HepG2 (cell line): ENCODE results near the gene BCAR3. TPM values are rescaled to one million over a fixed set of nuclear protein-coding genes. Genes with fewer than 3 reads are reported as not detected.
A peak's percentile ranks its signal among the peaks of the same experiment; 100 is the strongest.

Experiments used
- ARHGAP35 ChIP-seq: sonication (generic); formaldehyde crosslinking; IDR thresholded peaks from 2 replicates; pipeline ENCODE4 v1.9.0; 2022; ENCODE audit warnings: mild to moderate bottlenecking, inconsistent platforms, moderate library complexity, missing genetic modification reagents, borderline replicate concordance
- ATF1 ChIP-seq: IDR thresholded peaks from 2 replicates; pipeline ENCODE4 v1.6.1; 2016; ENCODE audit warnings: mild to moderate bottlenecking, control low read depth
- FOSL1 ChIP-seq: sonication (generic); formaldehyde crosslinking; IDR thresholded peaks from 2 replicates; pipeline ENCODE4 v1.9.0; 2021; ENCODE audit warnings: missing genetic modification reagents, borderline replicate concordance
- HES4 ChIP-seq: sonication (generic); formaldehyde crosslinking; IDR thresholded peaks from 2 replicates; pipeline ENCODE4 v1.9.0; 2021; ENCODE audit warnings: mild to moderate bottlenecking, missing genetic modification reagents, borderline replicate concordance
- ISX ChIP-seq: sonication (generic); formaldehyde crosslinking; conservative IDR thresholded peaks from 2 replicates; pipeline ENCODE4 v1.5.0; 2020; ENCODE audit warnings: missing genetic modification reagents
- MED13 ChIP-seq: sonication (generic); formaldehyde crosslinking; IDR thresholded peaks from 2 replicates; pipeline ENCODE4 v1.5.0; 2020; ENCODE audit warnings: missing genetic modification reagents
- NFE2 ChIP-seq: sonication (generic); formaldehyde crosslinking; IDR thresholded peaks from 2 replicates; pipeline ENCODE4 v1.4.0; 2020; ENCODE audit warnings: missing genetic modification reagents
- NR1H2 ChIP-seq: sonication (generic); formaldehyde crosslinking; IDR thresholded peaks from 2 replicates; pipeline ENCODE4 v1.8.1; 2022; ENCODE audit warnings: low read depth, missing genetic modification reagents, borderline replicate concordance
- SAP130 ChIP-seq: IDR thresholded peaks from 2 replicates; pipeline ENCODE4 v1.6.1; 2016; ENCODE audit warnings: low read depth
- SIX4 ChIP-seq: sonication (generic); formaldehyde crosslinking; IDR thresholded peaks from 2 replicates; pipeline ENCODE4 v1.4.0; 2020; ENCODE audit warnings: missing genetic modification reagents
- SMAD9 ChIP-seq: sonication (generic); formaldehyde crosslinking; IDR thresholded peaks from 2 replicates; pipeline ENCODE4 v1.5.1; 2020; ENCODE audit warnings: mild to moderate bottlenecking, missing genetic modification reagents
- SYNCRIP ChIP-seq: fragments of 200-400 bp; formaldehyde crosslinking; IDR thresholded peaks from 2 replicates; pipeline ENCODE4 v1.6.1; 2018; ENCODE audit warnings: mild to moderate bottlenecking, low read depth, low read length; ENCODE audit not compliant: insufficient read depth
- ZFAT ChIP-seq: sonication (generic); formaldehyde crosslinking; conservative IDR thresholded peaks from 2 replicates; pipeline ENCODE4 v1.8.1; 2023; ENCODE audit warnings: missing genetic modification reagents, inconsistent platforms
- ZNF274 ChIP-seq: sonication (generic); formaldehyde crosslinking; IDR thresholded peaks from 2 replicates; pipeline ENCODE4 v1.5.1; 2020; ENCODE audit warnings: mild to moderate bottlenecking, missing genetic modification reagents
- ZNF343 ChIP-seq: sonication (generic); formaldehyde crosslinking; IDR thresholded peaks from 2 replicates; pipeline ENCODE4 v1.4.0; 2020; ENCODE audit warnings: mild to moderate bottlenecking, missing genetic modification reagents
- ZNF891 ChIP-seq: sonication (generic); formaldehyde crosslinking; IDR thresholded peaks from 2 replicates; pipeline ENCODE4 v1.5.0; 2020; ENCODE audit warnings: mild to moderate bottlenecking, missing genetic modification reagents
- polyA plus RNA-seq, 8 experiments: library from polyadenylated mRNA; depleted of rRNA in 3 of 8; stranded (reverse) in 7 of 8; unstranded in 1 of 8; fragments of >200 nt; fragmentation: Illumina TruSeq in 4 of 8; extraction: Trizol in 4 of 8; gene quantifications; 2 replicates each; pipeline versions ENCODE4 v1.2.1 to v1.2.3, GENCODE V29; 2011 to 2016; ENCODE audit warnings: low read depth in 4 of 8, missing spikeins in 1 of 8, mixed read lengths in 1 of 8; ENCODE audit not compliant: insufficient read depth in 1 of 8
- total RNA-seq, 5 experiments: library from RNA; depleted of rRNA; stranded (reverse); fragments of >200 nt; fragmentation: Illumina TruSeq; extraction: Trizol; gene quantifications; 2 replicates each; pipeline ENCODE4 v1.2.3, GENCODE V29; 2016; ENCODE audit warnings: low read depth in 1 of 5
- TF ChIP-seq, protein P1 (sequence below): sonication (generic); formaldehyde crosslinking; conservative IDR thresholded peaks from 2 replicates; pipeline ENCODE4 v1.4.0; 2020; ENCODE audit warnings: missing genetic modification reagents
- TF ChIP-seq, protein P2 (sequence below): sonication (generic); formaldehyde crosslinking; IDR thresholded peaks from 2 replicates; pipeline ENCODE4 v1.5.1; 2020; ENCODE audit warnings: missing genetic modification reagents, mild to moderate bottlenecking, borderline replicate concordance
- TF ChIP-seq, protein P3 (sequence below), 2 experiments: sonication (generic) in 1 of 2; formaldehyde crosslinking in 1 of 2; IDR thresholded peaks; 2 replicates each; pipeline versions ENCODE4 v1.4.0 to v1.6.1; 2018 to 2020; ENCODE audit warnings: missing genetic modification reagents in 2 of 2, borderline replicate concordance in 1 of 2, low read depth in 1 of 2, mild to moderate bottlenecking in 1 of 2, missing biosample characterization in 1 of 2
- TF ChIP-seq, protein P4 (sequence below): sonication (generic); formaldehyde crosslinking; IDR thresholded peaks from 2 replicates; pipeline ENCODE4 v1.8.1; 2023; ENCODE audit warnings: mild to moderate bottlenecking, missing genetic modification reagents

BCAR3 gene
- total and polyA plus RNA-seq, 2 of the 13 experiments (the other 11 are each of a cell fraction or from before 2014, with no cell fraction given) = 3.6 to 4.8 TPM

DNA sequence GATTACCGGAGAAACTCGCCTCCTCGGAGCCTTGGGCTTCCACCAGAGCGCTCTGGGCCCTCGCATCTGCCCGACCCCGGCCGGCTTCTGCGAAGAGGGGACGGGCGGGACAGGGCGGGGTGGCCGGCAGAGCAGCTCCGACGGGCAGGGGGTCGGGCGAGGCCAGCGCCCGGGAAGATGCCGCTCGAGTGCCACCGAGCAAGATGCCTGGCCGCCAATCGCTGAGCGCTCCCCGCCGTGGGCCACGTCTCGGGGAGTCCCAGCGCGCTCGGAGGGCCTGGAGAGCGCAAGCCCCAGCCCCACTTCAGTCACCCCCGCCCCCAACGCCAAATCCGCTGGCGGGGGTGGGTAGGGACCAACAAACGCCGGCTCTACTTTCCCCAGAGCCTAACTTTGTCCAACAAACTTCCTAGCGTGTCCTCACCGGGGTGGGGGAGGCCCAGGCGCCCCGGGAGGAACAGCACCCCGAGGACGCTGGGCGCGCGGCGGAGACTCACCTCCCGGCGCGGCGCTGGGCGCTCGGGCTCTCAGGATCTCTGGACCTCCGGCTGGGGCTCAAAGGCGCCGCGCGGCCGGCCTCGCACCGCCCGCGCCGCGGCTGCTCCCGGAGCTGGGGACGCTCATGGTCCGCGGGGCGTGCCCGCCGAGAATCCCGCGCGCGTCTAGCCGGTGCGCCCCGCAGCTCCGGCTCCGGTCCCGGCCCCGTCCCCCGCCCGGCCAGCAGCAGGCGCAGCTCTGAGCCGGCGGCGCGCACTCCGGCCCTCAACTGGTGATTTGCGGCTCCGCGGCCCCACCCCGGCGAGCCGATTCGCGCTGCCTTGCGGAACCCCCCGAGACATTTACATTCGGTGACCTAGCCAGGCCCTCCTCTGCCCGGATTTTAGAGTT, at the start of gene BCAR3 (continued):
- TF ChIP-seq, protein P1, sequence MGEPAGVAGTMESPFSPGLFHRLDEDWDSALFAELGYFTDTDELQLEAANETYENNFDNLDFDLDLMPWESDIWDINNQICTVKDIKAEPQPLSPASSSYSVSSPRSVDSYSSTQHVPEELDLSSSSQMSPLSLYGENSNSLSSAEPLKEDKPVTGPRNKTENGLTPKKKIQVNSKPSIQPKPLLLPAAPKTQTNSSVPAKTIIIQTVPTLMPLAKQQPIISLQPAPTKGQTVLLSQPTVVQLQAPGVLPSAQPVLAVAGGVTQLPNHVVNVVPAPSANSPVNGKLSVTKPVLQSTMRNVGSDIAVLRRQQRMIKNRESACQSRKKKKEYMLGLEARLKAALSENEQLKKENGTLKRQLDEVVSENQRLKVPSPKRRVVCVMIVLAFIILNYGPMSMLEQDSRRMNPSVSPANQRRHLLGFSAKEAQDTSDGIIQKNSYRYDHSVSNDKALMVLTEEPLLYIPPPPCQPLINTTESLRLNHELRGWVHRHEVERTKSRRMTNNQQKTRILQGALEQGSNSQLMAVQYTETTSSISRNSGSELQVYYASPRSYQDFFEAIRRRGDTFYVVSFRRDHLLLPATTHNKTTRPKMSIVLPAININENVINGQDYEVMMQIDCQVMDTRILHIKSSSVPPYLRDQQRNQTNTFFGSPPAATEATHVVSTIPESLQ (CRISPR knock-in tag) = no peak
- TF ChIP-seq, protein P2, sequence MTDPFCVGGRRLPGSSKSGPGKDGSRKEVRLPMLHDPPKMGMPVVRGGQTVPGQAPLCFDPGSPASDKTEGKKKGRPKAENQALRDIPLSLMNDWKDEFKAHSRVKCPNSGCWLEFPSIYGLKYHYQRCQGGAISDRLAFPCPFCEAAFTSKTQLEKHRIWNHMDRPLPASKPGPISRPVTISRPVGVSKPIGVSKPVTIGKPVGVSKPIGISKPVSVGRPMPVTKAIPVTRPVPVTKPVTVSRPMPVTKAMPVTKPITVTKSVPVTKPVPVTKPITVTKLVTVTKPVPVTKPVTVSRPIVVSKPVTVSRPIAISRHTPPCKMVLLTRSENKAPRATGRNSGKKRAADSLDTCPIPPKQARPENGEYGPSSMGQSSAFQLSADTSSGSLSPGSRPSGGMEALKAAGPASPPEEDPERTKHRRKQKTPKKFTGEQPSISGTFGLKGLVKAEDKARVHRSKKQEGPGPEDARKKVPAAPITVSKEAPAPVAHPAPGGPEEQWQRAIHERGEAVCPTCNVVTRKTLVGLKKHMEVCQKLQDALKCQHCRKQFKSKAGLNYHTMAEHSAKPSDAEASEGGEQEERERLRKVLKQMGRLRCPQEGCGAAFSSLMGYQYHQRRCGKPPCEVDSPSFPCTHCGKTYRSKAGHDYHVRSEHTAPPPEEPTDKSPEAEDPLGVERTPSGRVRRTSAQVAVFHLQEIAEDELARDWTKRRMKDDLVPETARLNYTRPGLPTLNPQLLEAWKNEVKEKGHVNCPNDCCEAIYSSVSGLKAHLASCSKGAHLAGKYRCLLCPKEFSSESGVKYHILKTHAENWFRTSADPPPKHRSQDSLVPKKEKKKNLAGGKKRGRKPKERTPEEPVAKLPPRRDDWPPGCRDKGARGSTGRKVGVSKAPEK (CRISPR knock-in tag) = no peak
- TF ChIP-seq SAP130 (CRISPR knock-in tag) (peak; percentile 34), ATF1 (CRISPR knock-in tag) (no peak), HES4 (CRISPR knock-in tag) (no peak), ZNF343 (peak; percentile 66; the same call in 1 of the 2 replicates), ISX (no peak), SIX4 (CRISPR knock-in tag) (no peak), MED13 (CRISPR knock-in tag) (no peak), ZFAT (CRISPR knock-in tag) (peak; percentile 47; the same call in 1 of the 2 replicates), FOSL1 (CRISPR knock-in tag) (no peak), ZNF274 (CRISPR knock-in tag) (0 out of 2 replicates have a peak, but pooled peaks have one; percentile 12), SMAD9 (CRISPR knock-in tag) (no peak), ZNF891 (no peak), NR1H2 (no peak), ARHGAP35 (no peak), SYNCRIP (no peak), NFE2 (CRISPR knock-in tag) (no peak)
- TF ChIP-seq, protein P3, sequence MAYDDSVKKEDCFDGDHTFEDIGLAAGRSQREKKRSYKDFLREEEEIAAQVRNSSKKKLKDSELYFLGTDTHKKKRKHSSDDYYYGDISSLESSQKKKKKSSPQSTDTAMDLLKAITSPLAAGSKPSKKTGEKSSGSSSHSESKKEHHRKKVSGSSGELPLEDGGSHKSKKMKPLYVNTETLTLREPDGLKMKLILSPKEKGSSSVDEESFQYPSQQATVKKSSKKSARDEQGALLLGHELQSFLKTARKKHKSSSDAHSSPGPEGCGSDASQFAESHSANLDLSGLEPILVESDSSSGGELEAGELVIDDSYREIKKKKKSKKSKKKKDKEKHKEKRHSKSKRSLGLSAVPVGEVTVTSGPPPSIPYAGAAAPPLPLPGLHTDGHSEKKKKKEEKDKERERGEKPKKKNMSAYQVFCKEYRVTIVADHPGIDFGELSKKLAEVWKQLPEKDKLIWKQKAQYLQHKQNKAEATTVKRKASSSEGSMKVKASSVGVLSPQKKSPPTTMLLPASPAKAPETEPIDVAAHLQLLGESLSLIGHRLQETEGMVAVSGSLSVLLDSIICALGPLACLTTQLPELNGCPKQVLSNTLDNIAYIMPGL (CRISPR knock-in tag; IDR thresholded peaks at IDR 0.05; ENCODE audit: borderline replicate concordance in 1 of 2, low read depth in 1 of 2) = peak; percentile 10 to 73; a peak in 3 of 4 replicates
- TF ChIP-seq, protein P4, sequence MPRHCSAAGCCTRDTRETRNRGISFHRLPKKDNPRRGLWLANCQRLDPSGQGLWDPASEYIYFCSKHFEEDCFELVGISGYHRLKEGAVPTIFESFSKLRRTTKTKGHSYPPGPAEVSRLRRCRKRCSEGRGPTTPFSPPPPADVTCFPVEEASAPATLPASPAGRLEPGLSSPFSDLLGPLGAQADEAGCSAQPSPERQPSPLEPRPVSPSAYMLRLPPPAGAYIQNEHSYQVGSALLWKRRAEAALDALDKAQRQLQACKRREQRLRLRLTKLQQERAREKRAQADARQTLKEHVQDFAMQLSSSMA (CRISPR knock-in tag) = no peak
